GM19035 (cell line): ENCODE data around the gene ADNP2.
A peak's percentile ranks its signal among the peaks of the same experiment; 100 is the strongest.

Source experiments
- ATAC-seq: cut with Tn5 transposase; IDR thresholded peaks from one replicate; pipeline ENCODE4 v1.9.1; 2021; ENCODE audit not compliant: unreplicated experiment

ADNP2 gene

DNA sequence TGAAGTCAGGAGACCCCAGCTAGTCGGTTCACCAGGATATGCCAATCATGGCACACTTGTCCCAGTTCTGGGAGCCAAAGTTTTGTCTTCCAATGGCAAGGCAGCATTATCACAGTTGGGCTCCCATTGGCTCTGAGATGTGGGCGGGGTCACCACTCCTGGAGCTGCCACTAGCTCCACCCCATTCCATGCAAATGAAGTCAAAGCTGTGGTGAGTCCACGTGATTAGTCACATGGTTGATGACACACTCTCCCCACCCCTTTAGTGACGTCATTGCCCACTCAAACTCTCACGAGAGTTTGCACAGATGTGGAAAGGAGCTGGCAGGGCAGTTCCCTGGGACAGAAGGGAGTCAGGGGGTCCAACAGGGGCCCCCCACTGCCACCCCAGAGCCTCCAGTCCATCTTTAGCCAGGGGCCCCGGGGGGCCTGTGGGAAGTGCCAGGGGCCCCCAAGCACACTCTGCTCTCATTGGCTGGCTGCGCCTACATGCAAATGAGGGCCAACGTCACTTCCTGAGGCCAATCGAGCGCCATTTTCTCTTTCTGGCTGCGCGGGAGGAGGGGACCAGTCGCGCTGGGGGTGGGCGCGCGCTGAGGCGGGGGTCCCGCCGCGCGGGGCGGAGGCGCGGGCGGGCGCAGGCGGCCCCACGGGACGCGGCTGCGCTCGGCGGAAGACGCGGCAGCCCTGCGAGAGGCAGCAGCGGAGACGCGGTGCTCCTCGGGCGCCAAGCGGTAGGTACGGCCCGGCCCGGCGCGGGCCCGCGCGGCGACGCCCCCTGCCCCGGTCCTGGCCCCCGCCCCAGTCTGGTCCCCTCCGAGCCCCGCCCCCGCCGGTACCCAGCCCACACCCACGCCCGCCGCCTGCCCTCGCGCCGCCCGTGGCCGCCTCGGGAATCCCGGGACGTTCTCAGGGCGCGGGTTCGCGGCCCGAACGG, at the start of gene ADNP2:
Gene ADNP2, plus strand, starts transcription at position 524 of the 937 bp plus-strand sequence. CDS start 8,281 bp downstream, outside the sequence.
- peak; percentile 70 for ATAC-seq

DNA sequence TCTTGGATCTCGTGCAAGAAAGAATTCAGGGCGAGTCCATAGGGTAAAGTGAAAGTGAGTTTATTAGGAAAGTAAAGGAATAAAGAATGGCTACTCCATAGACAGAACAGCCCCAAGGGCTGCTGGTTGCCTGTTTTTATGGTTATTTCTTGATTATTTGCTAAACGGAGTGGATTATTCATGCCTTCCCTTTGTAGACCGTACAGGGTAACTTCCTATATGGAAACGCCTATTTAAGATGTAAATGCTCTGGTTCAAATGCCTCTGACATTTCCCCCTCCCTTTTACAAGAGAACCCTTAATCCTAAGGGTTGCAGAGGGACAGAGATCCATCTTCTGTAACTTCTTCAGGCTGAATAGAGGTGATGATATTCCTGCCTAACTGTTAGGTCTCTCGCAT, 49.1 kb upstream of the ADNP2 start:
- ATAC-seq = no peak

GRCh38 chr18:80065705-80066104, 43.4 kb upstream of the ADNP2 start:
- no peak for ATAC-seq

- no peak for ATAC-seq
These were observed 41.7 kb upstream of the ADNP2 start for GRCh38 chr18:80067321-80067720.

- no peak for ATAC-seq
These were observed 41.2 kb upstream of the ADNP2 start for GRCh38 chr18:80067897-80068296.

DNA sequence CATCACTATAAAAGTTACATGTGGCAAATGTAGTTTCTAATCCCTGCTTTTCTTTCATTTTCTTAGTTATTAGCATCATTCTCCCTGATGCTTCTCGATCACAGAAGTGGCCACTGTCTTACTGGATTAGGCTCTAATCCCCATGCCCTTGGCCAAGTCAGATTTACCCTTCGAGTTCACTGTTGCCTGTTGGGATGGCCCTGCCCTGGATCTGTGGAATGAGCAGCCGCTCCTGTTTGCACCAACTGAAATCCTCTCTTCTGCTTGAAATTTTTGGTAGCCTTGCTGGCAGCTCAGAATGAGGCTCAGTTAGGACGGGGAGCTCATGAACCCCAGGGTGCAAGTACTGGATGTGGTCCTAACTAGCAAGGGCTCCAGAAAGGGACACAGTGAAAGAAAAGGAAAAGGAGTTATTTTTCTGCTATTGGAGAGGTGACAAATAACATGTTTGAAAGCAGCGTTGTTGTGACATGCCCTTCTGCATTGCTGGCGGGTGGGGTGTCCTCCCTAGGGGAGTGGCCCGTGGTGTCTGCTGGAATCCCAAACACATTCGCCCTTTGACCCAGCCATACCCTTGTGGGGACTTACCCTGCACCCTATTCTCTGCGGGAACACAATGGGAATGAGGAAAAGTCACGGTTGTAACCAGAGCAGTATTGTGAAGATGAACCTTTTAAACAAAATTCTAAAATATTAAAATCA, 40.3 kb upstream of the ADNP2 start:
- ATAC-seq = no peak

DNA sequence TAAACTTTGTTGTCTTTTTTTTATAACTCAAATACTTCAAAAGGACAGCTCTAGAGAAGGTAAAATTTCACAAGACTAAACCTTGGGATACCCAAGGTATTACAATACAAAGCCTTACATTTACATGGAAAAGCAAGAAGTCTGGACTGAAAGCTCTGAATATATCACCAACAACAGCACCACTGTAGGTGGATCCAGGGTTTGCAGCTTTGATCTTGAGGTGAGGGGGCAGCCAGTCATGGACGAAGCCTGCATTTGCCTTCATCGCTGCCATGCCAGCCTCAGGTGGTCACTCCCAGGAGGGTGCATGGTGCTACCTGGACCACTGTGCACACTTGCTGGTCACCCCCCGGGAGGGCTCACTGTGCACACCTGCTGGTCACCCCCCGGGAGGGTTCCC, 38.2 kb upstream of the ADNP2 start:
- ATAC-seq = no peak

GRCh38 chr18:80074183-80074582, 34.9 kb upstream of the ADNP2 start:
- ATAC-seq = no peak

- no peak for ATAC-seq
These were observed 34.4 kb upstream of the ADNP2 start for GRCh38 chr18:80074697-80075096.

GRCh38 chr18:80075940-80076339, 33.1 kb upstream of the ADNP2 start:
- ATAC-seq = no peak

DNA sequence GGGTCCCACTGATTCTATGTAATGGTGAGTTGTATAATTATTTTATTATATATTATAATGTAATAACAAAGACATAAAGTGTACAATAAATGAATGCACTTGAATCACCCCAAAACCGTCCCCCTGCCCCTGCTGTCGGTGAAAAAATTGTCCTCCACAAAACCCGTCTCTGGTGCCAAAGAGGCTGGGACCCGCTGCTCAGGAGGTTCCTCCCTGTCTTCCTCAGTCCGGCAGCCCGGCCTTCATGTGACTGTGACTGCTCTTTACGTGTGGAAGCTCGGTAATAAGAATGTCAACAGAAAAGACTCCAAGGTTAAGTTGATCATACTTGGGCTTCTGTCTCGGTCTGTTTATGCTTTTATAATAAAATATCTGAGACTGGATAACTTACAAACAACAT, 32.7 kb upstream of the ADNP2 start:
- ATAC-seq = no peak

GRCh38 chr18:80077873-80078272, 31.2 kb upstream of the ADNP2 start:
- no peak for ATAC-seq

- no peak for ATAC-seq
These were observed 22.8 kb upstream of the ADNP2 start for GRCh38 chr18:80086281-80086680.

GRCh38 chr18:80088036-80088435, 21.0 kb upstream of the ADNP2 start:
- no peak for ATAC-seq

DNA sequence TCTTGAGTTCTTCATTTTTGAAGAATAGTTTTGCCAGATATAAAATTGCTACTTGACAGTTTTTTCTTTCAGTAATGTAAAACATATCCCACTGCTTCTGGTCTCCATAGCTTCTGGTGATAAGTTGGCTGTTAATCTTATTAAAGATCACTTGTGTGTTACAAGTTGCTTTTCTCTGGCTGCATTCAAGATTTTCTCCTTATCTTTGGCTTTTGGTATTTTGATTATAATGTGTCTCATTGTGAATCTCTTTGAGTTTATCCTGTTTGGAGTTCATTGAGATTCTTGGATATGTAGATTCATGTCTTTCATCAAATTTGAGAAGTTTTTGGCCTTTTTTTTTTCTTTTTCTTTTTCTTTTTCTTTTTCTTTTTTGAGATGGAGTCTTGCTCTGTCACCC, 20.2 kb upstream of the ADNP2 start:
- ATAC-seq = no peak

GRCh38 chr18:80095414-80095813, 13.6 kb upstream of the ADNP2 start:
- ATAC-seq = no peak

DNA sequence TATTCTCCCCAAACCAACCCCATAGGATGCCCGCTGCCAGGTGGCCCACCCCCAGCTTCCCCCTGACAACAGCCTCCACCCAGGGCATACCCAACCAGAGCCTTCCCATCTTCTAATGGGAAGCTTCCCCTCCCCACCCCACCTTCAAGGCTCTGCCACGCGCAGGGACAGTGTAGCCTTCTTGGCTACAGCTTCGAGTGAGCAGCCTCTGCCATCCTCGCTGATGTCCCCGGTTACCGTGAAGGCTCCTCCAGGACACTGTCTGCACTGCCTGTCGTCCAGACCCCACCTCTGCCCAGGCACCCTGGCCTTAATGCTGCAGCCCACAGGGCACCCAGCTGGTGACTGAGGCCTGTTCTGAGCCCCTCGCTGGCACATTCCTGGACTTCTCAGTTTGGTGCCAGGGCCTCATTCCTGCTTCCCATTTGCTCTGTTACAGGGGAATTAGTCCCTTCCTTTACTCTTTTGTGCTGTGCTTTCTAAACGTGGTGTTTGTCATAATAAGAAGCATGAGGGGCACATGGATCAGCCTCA, 13.0 kb upstream of the ADNP2 start:
- no peak for ATAC-seq

DNA sequence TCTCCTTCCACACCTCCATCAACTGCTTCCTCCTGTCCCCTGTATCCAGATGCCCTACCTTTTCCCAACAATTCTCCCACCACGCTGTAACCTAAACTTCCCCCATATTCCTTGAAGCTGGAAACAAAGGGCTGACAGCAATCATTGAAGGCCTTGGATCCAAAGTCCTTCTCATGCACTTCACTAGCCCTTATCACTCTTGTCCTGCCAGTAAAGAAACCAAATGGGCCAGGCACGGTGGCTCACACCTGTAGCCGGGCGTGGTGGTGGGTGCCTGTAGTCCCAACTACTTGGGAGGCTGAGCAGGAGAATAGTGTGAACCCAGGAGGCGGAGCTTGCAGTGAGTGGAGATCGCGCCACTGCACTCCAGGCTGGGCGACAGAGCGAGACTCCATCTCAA, 11.9 kb upstream of the ADNP2 start:
- no peak for ATAC-seq

GRCh38 chr18:80103231-80103630, 5.8 kb upstream of the ADNP2 start:
- no peak for ATAC-seq

- no peak for ATAC-seq
These were observed 4.7 kb upstream of the ADNP2 start for GRCh38 chr18:80104364-80104779.

- ATAC-seq = peak; percentile 37
These were observed 3.5 kb upstream of the ADNP2 start for GRCh38 chr18:80105369-80106167.
